NCI-H2227 (cell line): ENCODE data around the gene ANKRD18A.
"Not testable (repeated sequence)": the region's sequence is repeated elsewhere in the genome, so short reads cannot be mapped to it uniquely, and the experiment has no call there.

ENCODE experiments used
- DNase-seq: peaks from one replicate; lab custom pipeline; 2025; ENCODE audit not compliant: unreplicated experiment; lab: John Stamatoyannopoulos, UW

Gene ANKRD18A

DNA sequence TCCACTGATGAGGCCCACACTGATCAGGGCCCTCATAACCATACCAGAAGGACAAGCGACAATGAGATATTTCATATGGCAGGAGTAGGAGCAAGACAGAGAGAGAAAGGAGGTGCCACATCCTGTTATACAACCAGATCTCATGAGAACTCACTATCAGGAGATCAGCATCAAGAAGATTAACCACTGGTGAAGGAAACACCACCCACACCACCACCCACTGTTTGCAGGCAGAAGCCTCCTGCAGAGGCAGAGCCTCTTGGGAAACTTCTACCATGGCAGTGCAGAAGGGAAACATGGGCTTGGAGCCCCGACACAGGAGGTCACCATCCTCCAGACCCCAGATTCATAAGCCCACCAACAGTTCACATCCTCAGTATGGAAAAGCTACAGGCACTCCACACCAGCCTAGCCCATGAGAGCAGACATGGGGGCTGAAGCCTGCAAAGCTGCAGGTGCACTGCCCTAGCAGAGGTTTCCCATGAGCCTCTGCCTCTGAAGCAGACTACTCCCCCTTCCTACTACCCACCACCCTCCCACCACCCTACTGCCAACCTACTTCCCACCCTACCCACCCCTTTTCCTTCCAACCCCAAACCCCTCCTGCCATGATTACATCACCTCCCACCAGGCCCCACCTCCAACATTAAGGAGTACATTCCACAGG lies 73.8 kb downstream of the ANKRD18A start:
- DNase-seq = not testable (repeated sequence)

DNA sequence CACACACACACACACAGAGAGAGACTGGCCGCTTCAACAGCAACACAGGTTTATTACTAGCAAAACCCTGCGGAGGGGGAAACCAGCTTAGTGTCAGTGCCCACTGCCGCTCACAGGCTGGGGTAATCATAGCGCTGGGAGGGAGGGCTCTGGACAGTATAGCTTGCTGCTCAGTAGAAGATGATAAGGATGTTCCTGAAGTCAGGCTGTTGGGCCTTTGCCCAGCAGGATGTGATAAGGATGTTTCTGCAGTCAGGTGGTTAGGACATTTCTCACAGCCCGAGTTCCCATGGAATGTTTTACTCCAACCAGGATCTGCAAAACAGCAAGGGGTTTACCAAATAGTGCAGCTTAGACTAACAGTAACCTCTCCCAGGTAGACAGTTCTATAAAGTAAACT lies 79.9 kb downstream of the ANKRD18A start:
- DNase-seq = not testable (repeated sequence)

DNA sequence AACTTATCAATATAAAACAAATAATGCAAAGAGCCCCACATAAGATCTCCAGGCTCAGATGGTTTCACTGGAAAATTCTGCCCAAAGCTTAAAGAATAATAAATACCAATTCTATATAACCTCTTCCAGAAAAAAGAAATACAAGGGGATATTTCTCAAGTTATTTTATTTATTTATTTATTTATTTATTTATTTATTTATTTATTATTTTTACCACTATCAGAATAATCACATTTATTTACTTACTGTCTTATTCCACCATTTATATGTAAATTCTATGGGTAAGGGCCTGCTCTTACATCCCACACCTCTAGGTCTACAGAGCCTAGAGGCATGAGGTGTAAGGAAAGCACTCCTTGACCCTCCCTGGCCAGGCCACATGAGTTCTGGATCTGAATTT lies 91.1 kb downstream of the ANKRD18A start:
- DNase-seq = no peak

DNA sequence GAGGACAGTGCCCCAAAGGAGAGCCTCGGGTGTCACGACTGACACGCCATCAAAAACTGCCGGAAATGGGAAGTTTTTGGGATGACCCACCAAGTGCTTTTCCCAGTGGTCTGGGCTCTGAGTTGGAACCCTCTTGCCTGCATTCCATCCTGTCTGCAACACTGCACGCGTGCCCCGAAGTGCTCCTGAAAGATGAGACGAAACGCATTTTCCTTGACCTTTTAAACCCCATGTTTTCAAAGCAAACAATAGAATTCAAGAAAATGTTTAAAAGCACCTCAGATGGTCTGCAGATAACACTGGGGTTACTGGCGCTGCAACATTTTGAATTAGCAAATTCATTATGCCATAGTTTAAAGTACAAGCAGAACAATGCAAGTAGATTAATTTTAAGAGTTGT lies 92.9 kb downstream of the ANKRD18A start:
- DNase-seq = no peak

DNA sequence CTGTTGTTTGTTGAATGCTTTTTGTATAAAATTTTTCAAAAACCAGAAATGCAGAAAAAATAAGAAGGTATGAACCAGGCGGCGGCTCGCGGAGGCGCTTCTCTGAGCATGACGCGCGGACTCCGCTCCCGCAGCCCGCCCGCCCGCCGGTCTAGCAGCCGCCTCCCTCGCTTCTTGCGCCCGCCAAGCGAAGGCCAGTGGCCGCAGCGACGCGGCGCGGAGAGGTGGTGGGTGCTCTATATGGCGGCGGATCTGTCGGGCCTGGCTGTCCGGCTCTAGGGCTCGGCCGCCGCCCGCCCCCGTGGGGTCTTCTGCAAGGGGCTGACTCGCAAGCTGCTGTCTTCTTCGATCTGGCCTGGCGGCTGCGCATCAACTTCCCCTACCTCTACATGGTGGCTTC lies 93.8 kb downstream of the ANKRD18A start:
- no peak for DNase-seq

DNA sequence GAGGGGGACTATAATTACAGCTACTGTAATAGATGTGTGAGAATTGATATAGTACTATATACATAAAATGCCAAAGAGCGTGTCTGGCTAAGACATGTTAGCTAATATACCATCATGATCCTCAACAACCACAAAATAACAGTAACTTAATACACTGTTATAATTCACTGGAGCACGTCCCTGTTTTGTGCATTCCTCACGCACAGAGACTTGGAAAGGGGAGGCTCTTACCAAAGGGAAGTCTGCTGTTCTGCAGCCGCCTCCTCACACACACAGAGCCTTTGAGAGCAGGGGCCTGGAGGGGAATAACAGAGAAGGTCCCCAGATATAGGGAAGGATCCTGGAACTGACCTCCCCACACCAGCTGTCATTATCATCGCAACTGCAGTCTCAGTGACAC lies 97.3 kb downstream of the ANKRD18A start:
- no peak for DNase-seq

DNA sequence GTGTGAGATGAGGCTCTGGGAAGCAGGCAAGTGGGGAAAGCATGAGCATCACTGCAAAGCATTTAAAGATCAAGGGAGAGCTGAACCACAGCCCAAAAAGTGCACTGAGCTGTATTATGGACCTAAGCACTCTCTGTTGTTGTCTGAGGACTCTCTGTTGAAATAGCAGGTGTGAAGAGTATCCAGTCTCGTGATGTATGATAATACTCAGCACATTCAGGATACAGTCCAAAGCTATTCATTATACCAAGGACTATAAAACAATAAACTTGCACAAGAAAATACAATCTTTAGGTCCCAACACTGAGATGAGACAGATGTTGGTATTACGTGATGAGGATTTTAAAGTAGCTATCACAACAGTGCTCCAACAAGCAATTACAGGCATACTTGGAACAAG lies 98.6 kb downstream of the ANKRD18A start:
- DNase-seq = no peak
